Esophagus muscularis mucosa (tissue), 4 donors: ENCODE data around the gene FASTKD2. TPM values are rescaled to one million over a fixed set of nuclear protein-coding genes. Genes with fewer than 3 reads are reported as not detected.
A peak's percentile ranks its signal among the peaks of the same experiment; 100 is the strongest.

ENCODE experiments used
- DNase-seq: peaks from one replicate; pipeline ENCODE4 v3.0.0-alpha.2; 2017; ENCODE audit errors: extremely low spot score
- H3K27ac ChIP-seq, 4 donors: fragments of 200-600 bp; sonication (generic); replicated peaks in 1 of 4; 1 replicate in 3 of 4; 2 replicates in 1 of 4; pipeline ENCODE4 v1.5.1; 2016 to 2019; ENCODE audit warnings: mild to moderate bottlenecking in 1 of 4
- H3K27me3 ChIP-seq, 4 donors: fragments of 200-600 bp; sonication (generic); one replicate each; pipeline versions ENCODE4 v1.5.1 to v1.6.0; 2016 to 2019
- H3K36me3 ChIP-seq, 4 donors: fragments of 200-600 bp; sonication (generic); one replicate each; pipeline ENCODE4 v1.5.1; 2016 to 2019
- H3K4me1 ChIP-seq, 4 donors: fragments of 200-600 bp; sonication (generic); one replicate each; pipeline ENCODE4 v1.5.1; 2016 to 2019
- H3K4me3 ChIP-seq, 4 donors: fragments of 200-600 bp; sonication (generic); 1 replicate in 2 of 4; 2 replicates in 2 of 4; pipeline ENCODE4 v1.5.1; 2016 to 2019; ENCODE audit warnings: mild to moderate bottlenecking in 4 of 4, moderate library complexity in 1 of 4
- H3K9me3 ChIP-seq, 4 donors: fragments of 200-600 bp; sonication (generic); 1 replicate in 3 of 4; 2 replicates in 1 of 4; pipeline ENCODE4 v1.5.1; 2016 to 2019
- EP300 ChIP-seq: sonication (generic); formaldehyde crosslinking; IDR thresholded peaks from one replicate; pipeline ENCODE4 v1.6.1; 2017; ENCODE audit warnings: antibody characterized with exemption
- POLR2A ChIP-seq: fragments of 450-650 bp; IDR thresholded peaks from one replicate; pipeline ENCODE4 v1.6.1; 2017; ENCODE audit warnings: antibody characterized with exemption, moderate library complexity, mild to moderate bottlenecking, low read depth
- POLR2AphosphoS5 ChIP-seq, 2 donors: sonication (generic); formaldehyde crosslinking; IDR thresholded peaks; one replicate each; pipeline ENCODE4 v1.6.1; 2017; ENCODE audit warnings: antibody characterized with exemption in 2 of 2
- WGBS: methylation state at CpG from one replicate; pipeline ENCODE4 v1.1.5; 2018; 5-methylcytosine and 5-hydroxymethylcytosine counted together
- intact Hi-C: fragments of 100-400 bp; cut with DNase I; formaldehyde crosslinking; loops from one replicate; pipeline ENCODE4 v1.15.1; 2023
- total RNA-seq, 4 donors: library from RNA; depleted of rRNA; stranded (reverse); fragments of >200 nt; gene quantifications; one replicate each; pipeline versions ENCODE4 v1.1.0 to v1.2.1, GENCODE V29; 2016
- TF ChIP-seq, protein P1 (sequence below), 3 experiments: fragments of 200-600 bp in 2 of 3; fragments of 450-650 bp in 1 of 3; sonication (generic) in 2 of 3; IDR thresholded peaks; one replicate each; pipeline ENCODE4 v1.5.1; 2017 to 2019; ENCODE audit warnings: antibody characterized with exemption in 3 of 3, mild to moderate bottlenecking in 2 of 3, moderate library complexity in 1 of 3

Gene FASTKD2
- total RNA-seq, 4 donors from 2014 or later = 22.5 to 31.3 (median 25.2) TPM

DNA sequence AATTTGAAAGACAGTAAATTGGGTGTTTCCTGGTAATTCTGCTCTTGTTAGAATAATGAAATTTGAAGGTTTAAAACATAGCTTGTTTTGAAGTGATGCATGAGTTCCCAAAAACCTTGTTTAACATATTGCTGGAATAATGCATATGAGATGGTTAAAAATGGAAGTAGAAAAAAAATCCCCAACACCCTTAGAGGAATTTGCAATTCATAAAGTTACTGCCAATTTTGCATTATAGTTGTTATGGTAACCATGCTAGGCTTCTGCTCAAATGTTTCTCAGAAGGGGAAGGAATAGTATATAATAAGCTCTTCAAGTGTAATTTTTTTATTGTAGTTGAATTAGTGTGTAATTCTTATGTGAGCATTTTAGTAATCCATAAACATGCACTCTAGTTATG lies 49.1 kb downstream of the FASTKD2 start:
- Histone ChIP-seq H3K4me1 (no peaks in the 10 kb centered on the region), H3K27ac (no peak overlapping the region), H3K4me3 (no peak overlapping the region), H3K9me3 (peaks cover 0 to 5% (median 0%) of the 10 kb centered on the region in 4 donors), H3K36me3 (peaks cover 0 to 5% (median 0%) of the 10 kb centered on the region in 4 donors), H3K27me3 (no peaks in the 10 kb centered on the region)
- intact Hi-C loops = no loop called here
- no peak for DNase-seq
- TF ChIP-seq, protein P1, sequence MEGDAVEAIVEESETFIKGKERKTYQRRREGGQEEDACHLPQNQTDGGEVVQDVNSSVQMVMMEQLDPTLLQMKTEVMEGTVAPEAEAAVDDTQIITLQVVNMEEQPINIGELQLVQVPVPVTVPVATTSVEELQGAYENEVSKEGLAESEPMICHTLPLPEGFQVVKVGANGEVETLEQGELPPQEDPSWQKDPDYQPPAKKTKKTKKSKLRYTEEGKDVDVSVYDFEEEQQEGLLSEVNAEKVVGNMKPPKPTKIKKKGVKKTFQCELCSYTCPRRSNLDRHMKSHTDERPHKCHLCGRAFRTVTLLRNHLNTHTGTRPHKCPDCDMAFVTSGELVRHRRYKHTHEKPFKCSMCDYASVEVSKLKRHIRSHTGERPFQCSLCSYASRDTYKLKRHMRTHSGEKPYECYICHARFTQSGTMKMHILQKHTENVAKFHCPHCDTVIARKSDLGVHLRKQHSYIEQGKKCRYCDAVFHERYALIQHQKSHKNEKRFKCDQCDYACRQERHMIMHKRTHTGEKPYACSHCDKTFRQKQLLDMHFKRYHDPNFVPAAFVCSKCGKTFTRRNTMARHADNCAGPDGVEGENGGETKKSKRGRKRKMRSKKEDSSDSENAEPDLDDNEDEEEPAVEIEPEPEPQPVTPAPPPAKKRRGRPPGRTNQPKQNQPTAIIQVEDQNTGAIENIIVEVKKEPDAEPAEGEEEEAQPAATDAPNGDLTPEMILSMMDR (IDR thresholded peaks at IDR 0.05) = no peak
- no peak for TF ChIP-seq EP300
- TF ChIP-seq POLR2A = no peak
- no peak for TF ChIP-seq POLR2AphosphoS5 (IDR thresholded peaks at IDR 0.05)

- 62% methylated on average over 2 of the region's 2 CpGs for WGBS
- DNase-seq = no peak
- TF ChIP-seq EP300 (no peak), POLR2A (no peak), POLR2AphosphoS5 (IDR thresholded peaks at IDR 0.05) (no peak)
- TF ChIP-seq, protein P1 (IDR thresholded peaks at IDR 0.05) = no peak
- H3K4me1 ChIP-seq = peaks cover 11 to 20% (median 20%) of the 10 kb centered on the region in 4 donors
- no peaks in the 10 kb centered on the region for H3K36me3 ChIP-seq
- H3K27ac ChIP-seq = no peak overlapping the region
- H3K4me3 ChIP-seq = no peak overlapping the region
- intact Hi-C loops = no loop called here
- no peaks in the 10 kb centered on the region for H3K27me3 ChIP-seq
- H3K9me3 ChIP-seq = peaks cover 0 to 2% (median 0%) of the 10 kb centered on the region in 4 donors
Measured at GRCh38 chr2:206820807-206821206, 55.4 kb downstream of the FASTKD2 start.

- Histone ChIP-seq H3K4me1 (peaks cover 11 to 20% (median 20%) of the 10 kb centered on the region in 4 donors), H3K36me3 (no peaks in the 10 kb centered on the region), H3K27ac (peak overlapping the region in 3 of 4 donors; percentile 56 to 60 (median 58)), H3K27me3 (no peaks in the 10 kb centered on the region), H3K9me3 (no peaks in the 10 kb centered on the region), H3K4me3 (no peak overlapping the region)
- intact Hi-C loops = no loop called here
- 43% methylated on average over 6 of the region's 6 CpGs for WGBS
- TF ChIP-seq POLR2AphosphoS5 (IDR thresholded peaks at IDR 0.05) (peak in 1 of 2 donors; percentile 57), POLR2A (no peak), EP300 (peak; percentile 76)
- TF ChIP-seq, protein P1 (IDR thresholded peaks at IDR 0.05) = no peak
- DNase-seq = no peak
Measured at GRCh38 chr2:206823178-206823577, 57.8 kb downstream of the FASTKD2 start.

- no peak for DNase-seq
- Histone ChIP-seq H3K36me3 (no peaks in the 10 kb centered on the region), H3K4me3 (no peak overlapping the region), H3K27me3 (no peaks in the 10 kb centered on the region), H3K27ac (peak overlapping the region in 2 of 4 donors; percentile 28 to 31), H3K4me1 (peaks cover 11 to 20% (median 20%) of the 10 kb centered on the region in 4 donors), H3K9me3 (no peaks in the 10 kb centered on the region)
- intact Hi-C loops = no loop called here
- no peak for TF ChIP-seq POLR2A
- TF ChIP-seq EP300 = no peak
- TF ChIP-seq, protein P1 (IDR thresholded peaks at IDR 0.05) = no peak
- TF ChIP-seq POLR2AphosphoS5 (IDR thresholded peaks at IDR 0.05) = no peak
- 70% methylated on average over 1 of the region's 1 CpG for WGBS
Measured at GRCh38 chr2:206824087-206824618, 58.7 kb downstream of the FASTKD2 start.

GRCh38 chr2:206824993-206825392 lies 59.6 kb downstream of the FASTKD2 start:
- Histone ChIP-seq H3K36me3 (no peaks in the 10 kb centered on the region), H3K27ac (no peak overlapping the region), H3K9me3 (no peaks in the 10 kb centered on the region), H3K27me3 (no peaks in the 10 kb centered on the region), H3K4me3 (no peak overlapping the region), H3K4me1 (peaks cover 11 to 20% (median 20%) of the 10 kb centered on the region in 4 donors)
- 92% methylated on average over 5 of the region's 5 CpGs for WGBS
- no peak for DNase-seq
- intact Hi-C loops = no loop called here
- TF ChIP-seq POLR2A = no peak
- TF ChIP-seq, protein P1 (IDR thresholded peaks at IDR 0.05) = no peak
- no peak for TF ChIP-seq EP300
- no peak for TF ChIP-seq POLR2AphosphoS5 (IDR thresholded peaks at IDR 0.05)
